Skeletal muscle satellite cell (primary cell): ENCODE data around the gene SPARC.
A peak's percentile ranks its signal among the peaks of the same experiment; 100 is the strongest.

Experiments used
- H3K27me3 ChIP-seq: 2 replicates; pipeline ENCODE4 v1.7.0; 2013; ENCODE audit warnings: low read length; ENCODE audit not compliant: control insufficient read depth, insufficient read depth
- H3K36me3 ChIP-seq: 2 replicates; pipeline ENCODE4 v1.7.0; 2013; ENCODE audit warnings: mild to moderate bottlenecking, control low read depth, low read length; ENCODE audit not compliant: insufficient read depth
- H3K4me1 ChIP-seq: 2 replicates; pipeline ENCODE4 v1.7.0; 2013; ENCODE audit warnings: low read length; ENCODE audit not compliant: control insufficient read depth, insufficient read depth
- H3K4me2 ChIP-seq: 2 replicates; pipeline ENCODE4 v1.7.0; 2013; ENCODE audit warnings: mild to moderate bottlenecking, low read length
- H3K4me3 ChIP-seq: 2 replicates; pipeline ENCODE4 v1.7.0; 2013; ENCODE audit warnings: low read length
- H3K9ac ChIP-seq: 2 replicates; pipeline ENCODE4 v1.7.0; 2013; ENCODE audit warnings: mild to moderate bottlenecking, low read depth, low read length, moderate library complexity
- H3K9me3 ChIP-seq: replicated peaks from 2 replicates; pipeline ENCODE4 v1.7.0; 2013; ENCODE audit warnings: mild to moderate bottlenecking, control low read depth, low read length

Gene SPARC

GRCh38 chr5:151719228-151720000 is 32.7 kb upstream of the SPARC start:
- no peaks in the 10 kb centered on the region for H3K9me3 ChIP-seq
- H3K4me1 ChIP-seq: peaks cover 20% of the 10 kb centered on the region
- H3K4me2 ChIP-seq: peak overlapping the region; percentile 45
- peak overlapping the region; percentile 49 for H3K9ac ChIP-seq
- peak overlapping the region; percentile 16 for H3K4me3 ChIP-seq
- no peaks in the 10 kb centered on the region for H3K27me3 ChIP-seq
- H3K36me3 ChIP-seq: no peaks in the 10 kb centered on the region

DNA sequence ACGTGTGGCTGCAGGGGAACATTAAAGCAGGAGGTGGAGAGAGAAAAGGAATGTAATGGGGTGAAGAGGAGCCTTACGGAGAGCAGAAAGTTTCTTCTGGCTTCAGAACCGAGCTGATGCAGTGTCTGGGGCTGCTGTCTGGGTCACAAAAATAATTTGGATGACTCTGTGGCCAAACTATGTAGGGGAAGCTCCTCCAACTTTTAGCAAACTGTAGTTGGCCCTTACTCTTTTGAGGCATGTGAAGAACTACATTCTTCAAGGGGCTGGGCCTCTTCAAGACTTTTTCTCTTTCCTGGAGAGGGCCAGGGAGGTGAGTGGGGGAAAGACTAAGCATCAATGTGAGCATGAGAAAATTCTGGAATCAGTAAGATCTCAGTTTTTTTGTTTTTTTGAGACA is 31.9 kb upstream of the SPARC start:
- peak overlapping the region; percentile 16 for H3K4me3 ChIP-seq

GRCh38 chr5:151718153-151718552 is 31.4 kb upstream of the SPARC start:
- peak overlapping the region; percentile 45 for H3K4me2 ChIP-seq
- H3K4me1 ChIP-seq: peaks cover 20% of the 10 kb centered on the region
- H3K9me3 ChIP-seq: no peaks in the 10 kb centered on the region
- no peaks in the 10 kb centered on the region for H3K27me3 ChIP-seq
- peak overlapping the region; percentile 16 for H3K4me3 ChIP-seq
- no peaks in the 10 kb centered on the region for H3K36me3 ChIP-seq
- H3K9ac ChIP-seq: peak overlapping the region; percentile 49

More for the DNA sequence above, 31.9 kb upstream of the SPARC start:
- H3K27me3 ChIP-seq: no peaks in the 10 kb centered on the region
- H3K4me2 ChIP-seq: peak overlapping the region; percentile 45
- H3K36me3 ChIP-seq: no peaks in the 10 kb centered on the region
- H3K4me1 ChIP-seq: peaks cover 20% of the 10 kb centered on the region
- H3K9me3 ChIP-seq: no peaks in the 10 kb centered on the region
- H3K9ac ChIP-seq: peak overlapping the region; percentile 49

- Histone ChIP-seq H3K4me1 (peaks cover 20% of the 10 kb centered on the region), H3K36me3 (no peaks in the 10 kb centered on the region), H3K4me2 (no peak overlapping the region), H3K27me3 (no peaks in the 10 kb centered on the region), H3K9me3 (no peaks in the 10 kb centered on the region), H3K4me3 (no peak overlapping the region), H3K9ac (no peak overlapping the region)
These were observed 30.7 kb upstream of the SPARC start for GRCh38 chr5:151717416-151717815.

DNA sequence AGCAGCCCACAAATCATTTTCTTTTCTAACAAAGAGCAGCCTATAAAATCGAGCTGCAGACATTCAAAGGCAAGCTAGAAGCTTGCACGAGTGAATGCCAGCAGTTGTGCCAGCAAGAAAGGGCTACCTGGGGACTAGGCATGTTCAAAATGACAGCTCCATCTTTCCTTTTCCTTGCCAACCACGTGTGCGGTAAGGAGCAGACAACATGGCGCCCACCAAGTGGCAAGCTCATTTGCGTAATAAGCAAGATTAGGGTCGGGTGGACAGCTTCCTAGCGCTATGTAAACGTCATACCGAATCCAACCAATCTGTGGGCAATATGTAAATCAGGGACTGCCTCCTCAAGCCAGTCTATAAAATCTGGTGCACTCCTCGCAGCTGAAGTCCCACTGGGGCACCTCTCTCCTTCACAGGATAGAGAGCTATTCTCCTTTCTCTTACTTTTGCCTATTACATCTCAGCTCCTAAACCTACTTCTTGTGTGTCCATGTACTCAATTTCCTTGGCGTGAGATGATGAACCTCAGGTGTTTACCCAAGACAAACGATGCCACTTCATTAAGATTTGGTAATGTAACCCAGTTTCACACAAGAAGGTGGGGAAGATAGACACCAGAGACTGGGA is 22.5 kb upstream of the SPARC start:
- H3K9me3 ChIP-seq: no peaks in the 10 kb centered on the region
- H3K36me3 ChIP-seq: no peaks in the 10 kb centered on the region
- H3K4me2 ChIP-seq: no peak overlapping the region
- no peaks in the 10 kb centered on the region for H3K27me3 ChIP-seq
- H3K4me1 ChIP-seq: peaks cover 13% of the 10 kb centered on the region
- no peak overlapping the region for H3K9ac ChIP-seq
- no peak overlapping the region for H3K4me3 ChIP-seq

GRCh38 chr5:151708126-151708525 is 21.4 kb upstream of the SPARC start:
- H3K4me3 ChIP-seq: no peak overlapping the region

GRCh38 chr5:151707567-151707966 is 20.9 kb upstream of the SPARC start:
- Histone ChIP-seq H3K4me3 (no peak overlapping the region), H3K9ac (no peak overlapping the region), H3K27me3 (no peaks in the 10 kb centered on the region), H3K9me3 (no peaks in the 10 kb centered on the region), H3K36me3 (no peaks in the 10 kb centered on the region), H3K4me1 (peaks cover 13% of the 10 kb centered on the region), H3K4me2 (no peak overlapping the region)

More at GRCh38 chr5:151708126-151708525, 21.4 kb upstream of the SPARC start:
- Histone ChIP-seq H3K4me2 (no peak overlapping the region), H3K27me3 (no peaks in the 10 kb centered on the region), H3K9ac (no peak overlapping the region), H3K36me3 (no peaks in the 10 kb centered on the region), H3K4me1 (peaks cover 13% of the 10 kb centered on the region), H3K9me3 (no peaks in the 10 kb centered on the region)

GRCh38 chr5:151706906-151707305 is 20.2 kb upstream of the SPARC start:
- H3K4me1 ChIP-seq: peaks cover 13% of the 10 kb centered on the region
- H3K9me3 ChIP-seq: no peaks in the 10 kb centered on the region
- no peak overlapping the region for H3K9ac ChIP-seq
- H3K4me3 ChIP-seq: no peak overlapping the region
- H3K27me3 ChIP-seq: no peaks in the 10 kb centered on the region
- no peak overlapping the region for H3K4me2 ChIP-seq
- no peaks in the 10 kb centered on the region for H3K36me3 ChIP-seq

- no peaks in the 10 kb centered on the region for H3K9me3 ChIP-seq
- H3K4me3 ChIP-seq: no peak overlapping the region
- H3K4me2 ChIP-seq: no peak overlapping the region
- H3K27me3 ChIP-seq: no peaks in the 10 kb centered on the region
- H3K9ac ChIP-seq: no peak overlapping the region
- H3K4me1 ChIP-seq: peaks cover 33% of the 10 kb centered on the region
- H3K36me3 ChIP-seq: no peaks in the 10 kb centered on the region
These were observed 17.1 kb upstream of the SPARC start for GRCh38 chr5:151703780-151704179.

DNA sequence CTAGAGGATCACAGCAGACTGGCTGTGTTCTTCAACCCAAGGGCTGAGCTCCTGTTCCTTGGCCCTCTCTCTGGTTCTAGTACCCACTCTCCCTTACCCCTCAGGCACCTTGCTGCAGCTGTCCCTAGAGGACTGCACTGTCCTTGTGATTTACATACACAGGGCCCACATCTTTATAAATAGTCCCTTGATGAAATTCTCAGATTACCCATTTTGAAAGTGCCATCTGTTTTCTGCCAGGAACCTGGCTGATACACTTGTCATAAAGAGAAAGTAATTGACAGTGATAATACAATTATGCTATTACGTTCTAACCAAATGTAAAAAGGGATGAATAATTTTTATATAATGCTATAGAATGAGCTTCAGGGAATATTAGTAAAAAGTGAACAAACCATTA is 16.5 kb upstream of the SPARC start:
- Histone ChIP-seq H3K9ac (no peak overlapping the region), H3K4me1 (peaks cover 32% of the 10 kb centered on the region), H3K4me2 (no peak overlapping the region), H3K9me3 (no peaks in the 10 kb centered on the region), H3K36me3 (no peaks in the 10 kb centered on the region), H3K4me3 (no peak overlapping the region), H3K27me3 (no peaks in the 10 kb centered on the region)

DNA sequence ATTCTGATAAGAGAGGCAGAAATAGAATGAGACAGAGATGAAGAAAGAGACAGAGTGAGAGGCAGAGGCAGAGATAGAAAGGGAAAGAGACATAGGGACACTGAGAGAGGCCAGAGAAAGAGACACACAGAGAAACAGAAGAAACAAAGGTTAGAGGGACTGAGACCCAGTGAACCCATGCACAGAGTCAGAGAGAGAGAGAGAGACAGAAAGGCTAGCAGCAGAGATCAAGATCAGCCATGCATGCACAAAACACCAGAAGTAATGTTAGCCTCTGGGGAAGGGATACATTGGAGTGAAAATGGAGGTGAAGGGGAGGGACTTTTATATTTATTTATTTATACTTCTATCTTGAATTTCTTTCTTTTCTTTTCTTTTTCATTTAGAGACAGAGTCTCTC is 14.1 kb upstream of the SPARC start:
- no peaks in the 10 kb centered on the region for H3K9me3 ChIP-seq
- H3K27me3 ChIP-seq: no peaks in the 10 kb centered on the region
- H3K4me3 ChIP-seq: no peak overlapping the region
- H3K4me2 ChIP-seq: no peak overlapping the region
- H3K9ac ChIP-seq: no peak overlapping the region
- H3K4me1 ChIP-seq: peaks cover 45% of the 10 kb centered on the region
- no peaks in the 10 kb centered on the region for H3K36me3 ChIP-seq

DNA sequence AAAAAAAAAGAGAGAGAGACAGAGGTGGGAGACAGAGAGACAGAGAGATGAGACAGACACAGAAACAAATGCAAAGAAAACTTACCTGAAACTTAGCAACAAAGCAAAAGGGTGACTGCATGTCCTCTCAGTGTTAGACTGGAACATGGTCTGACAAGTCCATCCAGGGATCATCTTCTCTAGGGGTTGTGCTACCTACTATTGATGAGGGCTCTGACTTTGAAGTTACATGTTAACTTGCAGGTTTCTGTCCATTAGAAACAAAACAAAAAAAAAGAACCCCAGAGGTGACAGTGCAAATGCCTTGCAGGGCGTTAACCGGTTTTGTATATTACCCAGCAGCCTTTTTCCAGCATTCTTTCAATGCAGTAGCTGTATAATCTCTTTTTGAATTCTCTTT is 13.6 kb upstream of the SPARC start:
- H3K4me3 ChIP-seq: no peak overlapping the region
- no peaks in the 10 kb centered on the region for H3K36me3 ChIP-seq
- no peak overlapping the region for H3K9ac ChIP-seq
- no peak overlapping the region for H3K4me2 ChIP-seq
- H3K9me3 ChIP-seq: no peaks in the 10 kb centered on the region
- no peaks in the 10 kb centered on the region for H3K27me3 ChIP-seq
- H3K4me1 ChIP-seq: peaks cover 50% of the 10 kb centered on the region
